Body of pancreas (tissue), 4 donors: ENCODE measurements around the gene MMD.

Experiments used
- CTCF ChIP-seq, 7 experiments: fragments of 450-650 bp in 4 of 7; fragments of 200-600 bp in 3 of 7; sonication (generic) in 3 of 7; IDR thresholded peaks; one replicate each; pipeline ENCODE4 v1.5.1; 2016 to 2019; ENCODE audit warnings: antibody characterized with exemption in 7 of 7
- POLR2A ChIP-seq, 3 donors: fragments of 450-650 bp; IDR thresholded peaks; one replicate each; pipeline ENCODE4 v1.6.1; 2016; ENCODE audit warnings: antibody characterized with exemption in 3 of 3, mild to moderate bottlenecking in 2 of 3

GRCh38 chr17:55381017-55381770 is 40.4 kb downstream of the MMD start:
- TF ChIP-seq CTCF (IDR thresholded peaks at IDR 0.05) (no peak), POLR2A (IDR thresholded peaks at IDR 0.05) (no peak)
